Measurements from ENCODE around the gene GDPD5.

DNA sequence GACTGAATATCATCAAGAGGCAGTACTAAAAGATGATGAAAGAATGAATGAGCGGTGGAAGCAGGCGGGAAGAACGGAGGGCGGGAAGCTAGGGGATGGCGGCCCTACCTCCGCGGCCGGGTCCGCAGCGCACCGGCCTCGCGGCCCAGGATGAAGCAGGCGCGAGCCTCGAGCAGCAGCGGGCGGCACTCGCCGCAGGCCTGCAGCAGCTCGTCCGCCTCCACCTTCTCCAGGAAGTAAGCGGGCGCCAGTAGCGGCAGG is 96.2 kb downstream of the GDPD5 start:
- TF ChIP-seq, protein P1, sequence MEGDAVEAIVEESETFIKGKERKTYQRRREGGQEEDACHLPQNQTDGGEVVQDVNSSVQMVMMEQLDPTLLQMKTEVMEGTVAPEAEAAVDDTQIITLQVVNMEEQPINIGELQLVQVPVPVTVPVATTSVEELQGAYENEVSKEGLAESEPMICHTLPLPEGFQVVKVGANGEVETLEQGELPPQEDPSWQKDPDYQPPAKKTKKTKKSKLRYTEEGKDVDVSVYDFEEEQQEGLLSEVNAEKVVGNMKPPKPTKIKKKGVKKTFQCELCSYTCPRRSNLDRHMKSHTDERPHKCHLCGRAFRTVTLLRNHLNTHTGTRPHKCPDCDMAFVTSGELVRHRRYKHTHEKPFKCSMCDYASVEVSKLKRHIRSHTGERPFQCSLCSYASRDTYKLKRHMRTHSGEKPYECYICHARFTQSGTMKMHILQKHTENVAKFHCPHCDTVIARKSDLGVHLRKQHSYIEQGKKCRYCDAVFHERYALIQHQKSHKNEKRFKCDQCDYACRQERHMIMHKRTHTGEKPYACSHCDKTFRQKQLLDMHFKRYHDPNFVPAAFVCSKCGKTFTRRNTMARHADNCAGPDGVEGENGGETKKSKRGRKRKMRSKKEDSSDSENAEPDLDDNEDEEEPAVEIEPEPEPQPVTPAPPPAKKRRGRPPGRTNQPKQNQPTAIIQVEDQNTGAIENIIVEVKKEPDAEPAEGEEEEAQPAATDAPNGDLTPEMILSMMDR (IDR thresholded peaks at IDR 0.05; ENCODE audit: low read length) = no peak
- no peak for TF ChIP-seq EZH2 (IDR thresholded peaks at IDR 0.05; ENCODE audit: borderline replicate concordance, low read length)
